Neural progenitor cell (in vitro differentiated cells): ENCODE results near the gene STAT3.

Source experiments
- EZH2 ChIP-seq: fragments of 200-600 bp; sonication (generic); IDR thresholded peaks from 2 replicates; pipeline ENCODE4 v1.6.1; 2017; ENCODE audit warnings: antibody characterized with exemption, mild to moderate bottlenecking, moderate library complexity
- TF ChIP-seq, protein P1 (sequence below): fragments of 200-600 bp; sonication (generic); IDR thresholded peaks from 2 replicates; pipeline ENCODE4 v1.5.1; 2017; ENCODE audit warnings: antibody characterized with exemption, mild to moderate bottlenecking

DNA sequence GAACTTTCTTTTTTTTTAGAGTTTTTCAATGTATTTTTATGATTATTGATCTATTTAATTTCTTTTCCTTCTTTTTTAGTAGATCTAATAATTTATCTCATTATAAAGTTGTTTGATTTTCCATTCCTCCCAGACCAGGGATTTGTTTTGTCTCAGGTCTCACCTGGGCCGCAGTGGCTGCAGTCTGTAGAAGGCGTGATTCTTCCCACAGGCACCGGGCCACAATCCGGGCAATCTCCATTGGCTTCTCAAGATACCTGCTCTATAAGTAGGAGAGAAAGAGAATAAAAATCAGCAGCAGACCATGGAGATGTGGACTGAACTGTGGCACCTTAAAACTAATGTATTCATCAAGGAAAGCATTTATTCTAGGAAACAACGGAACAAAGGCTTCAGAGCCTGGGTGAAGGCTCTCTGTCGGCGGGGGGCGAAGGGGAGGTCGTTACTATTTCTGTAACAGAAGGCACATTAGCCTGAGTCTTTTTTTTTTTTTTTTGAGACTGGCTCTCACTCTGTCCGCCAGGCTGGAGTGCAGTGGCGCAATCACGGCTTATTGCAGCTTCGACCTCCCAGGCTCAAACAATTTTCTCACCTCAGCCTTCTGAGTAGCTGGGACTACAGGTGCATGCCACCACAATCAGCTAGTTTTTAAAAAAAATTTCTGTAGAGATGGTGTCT is 42.7 kb downstream of the STAT3 start:
- TF ChIP-seq, protein P1, sequence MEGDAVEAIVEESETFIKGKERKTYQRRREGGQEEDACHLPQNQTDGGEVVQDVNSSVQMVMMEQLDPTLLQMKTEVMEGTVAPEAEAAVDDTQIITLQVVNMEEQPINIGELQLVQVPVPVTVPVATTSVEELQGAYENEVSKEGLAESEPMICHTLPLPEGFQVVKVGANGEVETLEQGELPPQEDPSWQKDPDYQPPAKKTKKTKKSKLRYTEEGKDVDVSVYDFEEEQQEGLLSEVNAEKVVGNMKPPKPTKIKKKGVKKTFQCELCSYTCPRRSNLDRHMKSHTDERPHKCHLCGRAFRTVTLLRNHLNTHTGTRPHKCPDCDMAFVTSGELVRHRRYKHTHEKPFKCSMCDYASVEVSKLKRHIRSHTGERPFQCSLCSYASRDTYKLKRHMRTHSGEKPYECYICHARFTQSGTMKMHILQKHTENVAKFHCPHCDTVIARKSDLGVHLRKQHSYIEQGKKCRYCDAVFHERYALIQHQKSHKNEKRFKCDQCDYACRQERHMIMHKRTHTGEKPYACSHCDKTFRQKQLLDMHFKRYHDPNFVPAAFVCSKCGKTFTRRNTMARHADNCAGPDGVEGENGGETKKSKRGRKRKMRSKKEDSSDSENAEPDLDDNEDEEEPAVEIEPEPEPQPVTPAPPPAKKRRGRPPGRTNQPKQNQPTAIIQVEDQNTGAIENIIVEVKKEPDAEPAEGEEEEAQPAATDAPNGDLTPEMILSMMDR = no peak
- TF ChIP-seq EZH2 = no peak
